PC-3 (cell line): ENCODE measurements around the gene CREBZF.

ENCODE experiments used
- EZH2 ChIP-seq: fragments of 300-600 bp; sonication (generic); IDR thresholded peaks from one replicate; pipeline ENCODE4 v1.6.1; 2017; ENCODE audit warnings: antibody characterized with exemption, mild to moderate bottlenecking, low read length; ENCODE audit not compliant: unreplicated experiment
- EZH2phosphoT487 ChIP-seq: fragments of 300-600 bp; sonication (generic); IDR thresholded peaks from 2 replicates; pipeline ENCODE4 v1.6.1; 2018; ENCODE audit warnings: mild to moderate bottlenecking, antibody characterized with exemption, low read length, borderline replicate concordance
- TF ChIP-seq, protein P1 (sequence below): fragments of 300-600 bp; sonication (generic); conservative IDR thresholded peaks from 2 replicates; pipeline ENCODE4 v1.5.1; 2017; ENCODE audit warnings: antibody characterized with exemption, low read depth, mild to moderate bottlenecking, low read length

DNA sequence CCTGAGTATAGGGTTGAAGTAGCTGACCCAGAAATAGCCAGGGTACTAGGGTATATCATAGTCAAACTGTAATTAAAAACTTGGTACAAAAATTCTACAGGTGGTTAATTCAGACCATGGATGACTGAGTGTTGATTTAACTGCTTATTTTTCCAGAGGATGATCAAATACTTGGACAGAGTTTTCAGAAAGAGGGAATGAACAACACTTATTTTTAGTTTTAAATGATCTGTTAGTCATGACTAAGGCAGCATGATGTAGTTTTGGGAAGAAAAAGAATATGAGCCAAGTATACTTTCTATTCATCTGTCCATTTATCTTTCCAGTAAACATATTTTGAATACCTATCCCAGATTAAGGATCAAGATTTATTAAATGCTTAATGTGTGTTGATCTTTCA is 40.9 kb upstream of the CREBZF start:
- TF ChIP-seq, protein P1, sequence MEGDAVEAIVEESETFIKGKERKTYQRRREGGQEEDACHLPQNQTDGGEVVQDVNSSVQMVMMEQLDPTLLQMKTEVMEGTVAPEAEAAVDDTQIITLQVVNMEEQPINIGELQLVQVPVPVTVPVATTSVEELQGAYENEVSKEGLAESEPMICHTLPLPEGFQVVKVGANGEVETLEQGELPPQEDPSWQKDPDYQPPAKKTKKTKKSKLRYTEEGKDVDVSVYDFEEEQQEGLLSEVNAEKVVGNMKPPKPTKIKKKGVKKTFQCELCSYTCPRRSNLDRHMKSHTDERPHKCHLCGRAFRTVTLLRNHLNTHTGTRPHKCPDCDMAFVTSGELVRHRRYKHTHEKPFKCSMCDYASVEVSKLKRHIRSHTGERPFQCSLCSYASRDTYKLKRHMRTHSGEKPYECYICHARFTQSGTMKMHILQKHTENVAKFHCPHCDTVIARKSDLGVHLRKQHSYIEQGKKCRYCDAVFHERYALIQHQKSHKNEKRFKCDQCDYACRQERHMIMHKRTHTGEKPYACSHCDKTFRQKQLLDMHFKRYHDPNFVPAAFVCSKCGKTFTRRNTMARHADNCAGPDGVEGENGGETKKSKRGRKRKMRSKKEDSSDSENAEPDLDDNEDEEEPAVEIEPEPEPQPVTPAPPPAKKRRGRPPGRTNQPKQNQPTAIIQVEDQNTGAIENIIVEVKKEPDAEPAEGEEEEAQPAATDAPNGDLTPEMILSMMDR = no peak
- TF ChIP-seq EZH2 (no peak), EZH2phosphoT487 (no peak)
